Heart left ventricle (tissue), 13 donors: Measurements from ENCODE around the gene ZNF334.

ENCODE experiments used
- POLR2A ChIP-seq, 2 donors: fragments of 450-650 bp; IDR thresholded peaks; one replicate each; pipeline ENCODE4 v1.6.1; 2017; ENCODE audit warnings: antibody characterized with exemption in 2 of 2, mild to moderate bottlenecking in 2 of 2, moderate library complexity in 2 of 2
- TF ChIP-seq, protein P1 (sequence below), 12 donors: fragments of 200-600 bp; sonication (generic) in 4 of 12; IDR thresholded peaks; one replicate each; pipeline versions ENCODE4 v1.5.0 to v1.8.0; 2018 to 2022; ENCODE audit warnings: antibody characterized with exemption in 12 of 12, mild to moderate bottlenecking in 5 of 12
- donor health status: ischemic (EF 13 %, LVEDD 7.1; RV severe dilation, severe dysfunction).
- donor health status: DM: no; HTN: yes; CAD: no.
- donor health status: DM: no; HTN: no; CAD: no.
- donor health status: ischemic (EF 25% LVEDD 6.9; RV normal size, moderate dysfunction).
- donor health status: ischemic (EF 25% LVEDD 5.7; RV mildly dilated, moderate dysfunction).
- donor health status: ischemic (EF 35%, LVEDD 5.7; RV mildly dilated, moderate dysfunction).
- donor health status: nonischemic (EF 11% LVEDD 7.7; RV severe dilation, severe dysfunction).
- donor health status: DM: yes; HTN: yes; CAD: no.
- donor health status: PGD.
- donor health status: ischemic (EF 29% LVEDD 5.4; RV normal size, mild dysfunction).
- donor health status: nonischemic (EF 23%, LVEDD 6.1; RV moderate dilation, normal function).

DNA sequence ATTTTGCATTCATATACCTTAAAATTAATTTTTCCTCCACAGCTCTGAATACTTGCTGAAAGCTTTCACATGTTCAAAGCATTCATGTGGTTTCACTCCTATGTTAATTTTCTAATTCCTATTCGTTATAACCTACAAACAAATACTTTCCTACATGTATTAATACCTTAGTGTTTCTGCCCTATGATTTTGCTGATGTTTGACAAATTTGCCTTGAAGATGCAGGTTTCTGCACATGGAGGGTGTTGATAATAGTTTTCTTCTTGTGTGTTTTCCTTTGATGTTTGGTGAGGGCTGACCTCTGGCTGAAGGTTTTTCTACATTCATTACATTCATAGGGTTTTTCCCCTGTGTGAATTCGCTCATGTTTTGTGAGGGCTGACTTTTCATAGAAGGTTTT lies 57.6 kb downstream of the ZNF334 start:
- TF ChIP-seq, protein P1, sequence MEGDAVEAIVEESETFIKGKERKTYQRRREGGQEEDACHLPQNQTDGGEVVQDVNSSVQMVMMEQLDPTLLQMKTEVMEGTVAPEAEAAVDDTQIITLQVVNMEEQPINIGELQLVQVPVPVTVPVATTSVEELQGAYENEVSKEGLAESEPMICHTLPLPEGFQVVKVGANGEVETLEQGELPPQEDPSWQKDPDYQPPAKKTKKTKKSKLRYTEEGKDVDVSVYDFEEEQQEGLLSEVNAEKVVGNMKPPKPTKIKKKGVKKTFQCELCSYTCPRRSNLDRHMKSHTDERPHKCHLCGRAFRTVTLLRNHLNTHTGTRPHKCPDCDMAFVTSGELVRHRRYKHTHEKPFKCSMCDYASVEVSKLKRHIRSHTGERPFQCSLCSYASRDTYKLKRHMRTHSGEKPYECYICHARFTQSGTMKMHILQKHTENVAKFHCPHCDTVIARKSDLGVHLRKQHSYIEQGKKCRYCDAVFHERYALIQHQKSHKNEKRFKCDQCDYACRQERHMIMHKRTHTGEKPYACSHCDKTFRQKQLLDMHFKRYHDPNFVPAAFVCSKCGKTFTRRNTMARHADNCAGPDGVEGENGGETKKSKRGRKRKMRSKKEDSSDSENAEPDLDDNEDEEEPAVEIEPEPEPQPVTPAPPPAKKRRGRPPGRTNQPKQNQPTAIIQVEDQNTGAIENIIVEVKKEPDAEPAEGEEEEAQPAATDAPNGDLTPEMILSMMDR (IDR thresholded peaks at IDR 0.05) = no peak
- TF ChIP-seq POLR2A (IDR thresholded peaks at IDR 0.05) = no peak
